Retinal pigment epithelial cell (primary cell): ENCODE measurements around the gene EMILIN2.

Source experiments
- DNase-seq: peaks from one replicate; pipeline ENCODE4 v3.0.0-alpha.2; 2010; ENCODE audit warnings: low read depth
- H3K4me3 ChIP-seq: 2 replicates; pipeline ENCODE4 v1.5.1; 2011; ENCODE audit warnings: mild to moderate bottlenecking, low read length, control low read depth, moderate library complexity
- TF ChIP-seq, protein P1 (sequence below): conservative IDR thresholded peaks from 2 replicates; pipeline ENCODE4 v1.5.1; 2011; ENCODE audit warnings: low read depth, low read length, control low read depth, inconsistent platforms

EMILIN2 gene

DNA sequence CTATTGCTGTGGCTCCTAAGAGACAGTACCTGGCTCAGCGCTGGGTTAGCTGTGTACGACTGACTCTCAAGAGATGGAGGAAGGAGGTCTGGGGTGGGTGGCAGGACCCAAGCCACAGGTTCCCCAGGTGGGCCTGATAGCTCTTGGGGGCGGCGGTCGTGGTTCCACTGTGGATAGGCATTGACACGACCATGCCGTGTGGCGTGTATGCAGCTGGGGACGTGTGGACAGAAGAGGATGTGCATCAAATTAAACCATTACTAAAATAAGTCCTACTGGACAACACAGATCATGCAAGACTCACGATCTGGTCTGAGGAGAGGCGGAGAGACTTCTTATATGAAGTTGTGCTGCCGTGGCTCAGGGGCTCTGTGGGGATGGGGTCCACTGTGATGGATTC lies 78.1 kb downstream of the EMILIN2 start:
- H3K4me3 ChIP-seq, result no peak overlapping the region
- TF ChIP-seq, protein P1, sequence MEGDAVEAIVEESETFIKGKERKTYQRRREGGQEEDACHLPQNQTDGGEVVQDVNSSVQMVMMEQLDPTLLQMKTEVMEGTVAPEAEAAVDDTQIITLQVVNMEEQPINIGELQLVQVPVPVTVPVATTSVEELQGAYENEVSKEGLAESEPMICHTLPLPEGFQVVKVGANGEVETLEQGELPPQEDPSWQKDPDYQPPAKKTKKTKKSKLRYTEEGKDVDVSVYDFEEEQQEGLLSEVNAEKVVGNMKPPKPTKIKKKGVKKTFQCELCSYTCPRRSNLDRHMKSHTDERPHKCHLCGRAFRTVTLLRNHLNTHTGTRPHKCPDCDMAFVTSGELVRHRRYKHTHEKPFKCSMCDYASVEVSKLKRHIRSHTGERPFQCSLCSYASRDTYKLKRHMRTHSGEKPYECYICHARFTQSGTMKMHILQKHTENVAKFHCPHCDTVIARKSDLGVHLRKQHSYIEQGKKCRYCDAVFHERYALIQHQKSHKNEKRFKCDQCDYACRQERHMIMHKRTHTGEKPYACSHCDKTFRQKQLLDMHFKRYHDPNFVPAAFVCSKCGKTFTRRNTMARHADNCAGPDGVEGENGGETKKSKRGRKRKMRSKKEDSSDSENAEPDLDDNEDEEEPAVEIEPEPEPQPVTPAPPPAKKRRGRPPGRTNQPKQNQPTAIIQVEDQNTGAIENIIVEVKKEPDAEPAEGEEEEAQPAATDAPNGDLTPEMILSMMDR, result no peak
- DNase-seq, result no peak

DNA sequence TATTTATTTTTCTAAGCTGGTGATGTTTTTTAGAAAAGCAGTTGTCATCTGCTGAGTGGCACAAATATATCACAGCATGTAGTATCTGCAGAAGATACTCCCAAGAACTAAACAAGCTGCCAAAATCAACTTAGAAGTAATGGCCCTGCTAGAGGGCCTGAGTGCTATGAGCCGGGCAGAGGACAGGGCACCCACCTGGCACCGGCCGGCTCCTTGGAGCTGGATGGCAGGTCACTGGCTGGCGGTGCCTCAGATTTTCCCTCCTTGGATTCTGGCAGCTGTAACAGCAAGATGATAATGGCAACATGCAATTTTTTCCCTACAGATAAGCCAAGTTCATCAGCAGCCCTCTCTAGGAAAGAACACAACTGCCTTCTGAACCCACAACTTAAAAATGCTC lies 79.7 kb downstream of the EMILIN2 start:
- no peak overlapping the region for H3K4me3 ChIP-seq
- no peak for DNase-seq
- TF ChIP-seq, protein P1, result no peak

DNA sequence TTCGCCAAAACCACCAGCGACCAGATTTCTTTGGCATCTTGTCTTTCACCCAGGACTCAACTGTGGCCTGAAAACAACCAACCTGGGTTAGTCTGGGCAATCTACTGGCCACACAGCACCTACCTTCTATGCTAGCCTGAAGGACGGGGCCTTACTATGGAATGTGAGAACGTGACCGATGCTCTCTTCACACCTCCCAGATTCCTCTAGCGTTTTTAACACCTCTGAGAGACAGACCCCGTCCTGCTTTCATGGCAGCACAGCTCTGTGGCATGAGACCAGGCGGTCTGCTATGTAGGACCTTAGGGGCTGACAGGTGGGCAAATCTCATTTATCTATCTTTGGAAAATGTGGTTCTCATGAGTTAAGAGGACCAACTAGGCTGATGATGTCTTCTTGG lies 80.9 kb downstream of the EMILIN2 start:
- H3K4me3 ChIP-seq, result no peak overlapping the region
- no peak for DNase-seq
- TF ChIP-seq, protein P1, result no peak

DNA sequence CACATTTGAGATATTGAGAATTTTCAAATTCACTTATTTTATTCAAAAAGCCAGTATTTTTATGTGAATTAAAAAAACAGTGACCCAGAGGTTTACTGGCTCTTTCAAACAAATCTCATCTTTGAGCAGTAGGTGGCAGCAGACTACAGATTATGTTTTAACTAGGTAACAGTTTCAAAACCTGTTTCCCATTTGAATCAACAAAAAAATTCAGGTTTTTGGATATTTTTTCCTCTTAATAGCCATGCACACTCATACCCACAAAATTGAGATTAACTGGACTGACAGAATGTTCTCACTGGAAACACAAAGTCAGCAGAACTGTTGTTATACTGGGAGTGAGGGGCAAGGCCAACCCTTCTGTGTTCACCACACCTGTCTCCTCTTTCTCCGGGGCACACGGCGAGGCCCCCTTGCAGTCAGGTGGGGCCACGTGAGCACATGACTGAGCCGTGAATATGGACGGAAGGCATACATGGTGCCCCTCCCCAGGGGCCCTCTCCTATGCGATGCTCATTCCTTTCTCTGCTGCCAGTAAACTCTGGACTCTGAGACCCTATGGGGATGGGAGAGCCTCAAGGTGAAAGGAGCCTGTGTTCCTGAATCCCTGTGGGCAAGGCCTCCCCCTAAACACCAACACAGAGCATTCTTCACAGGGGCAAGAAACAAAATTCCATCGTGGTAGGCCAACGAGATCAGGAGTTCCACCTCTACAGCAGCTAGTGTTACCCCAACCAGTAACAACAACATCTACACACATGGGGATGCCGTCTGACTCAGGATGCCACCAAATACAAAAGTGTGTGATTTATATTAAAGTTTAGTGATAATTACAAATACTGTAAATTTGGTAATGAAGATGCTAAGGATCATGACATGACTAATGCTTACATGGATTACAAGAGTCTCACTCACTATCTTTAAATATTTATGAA lies 85.7 kb downstream of the EMILIN2 start:
- TF ChIP-seq, protein P1, result peak; percentile 60
- peak; percentile 30 for DNase-seq
- H3K4me3 ChIP-seq, result no peak overlapping the region

DNA sequence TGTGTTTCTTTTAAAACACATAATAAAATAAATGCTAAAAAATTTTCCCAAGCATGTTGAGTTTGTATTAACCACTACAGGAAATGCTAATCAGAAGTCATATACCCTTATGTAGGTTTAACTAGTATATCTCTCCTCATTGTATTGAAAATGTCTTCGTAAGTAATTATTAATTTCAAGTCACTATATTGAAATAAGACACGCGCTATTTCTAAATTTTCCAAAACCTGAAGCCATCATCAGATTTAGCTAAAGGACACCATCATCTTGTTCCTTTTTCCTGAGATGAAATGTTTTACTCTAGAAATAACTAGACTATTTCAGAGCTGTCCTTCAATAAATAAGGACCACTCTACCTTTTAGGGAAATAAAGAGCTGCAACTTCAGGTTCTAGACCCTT lies 87.2 kb downstream of the EMILIN2 start:
- TF ChIP-seq, protein P1, result no peak
- no peak for DNase-seq
- no peak overlapping the region for H3K4me3 ChIP-seq

DNA sequence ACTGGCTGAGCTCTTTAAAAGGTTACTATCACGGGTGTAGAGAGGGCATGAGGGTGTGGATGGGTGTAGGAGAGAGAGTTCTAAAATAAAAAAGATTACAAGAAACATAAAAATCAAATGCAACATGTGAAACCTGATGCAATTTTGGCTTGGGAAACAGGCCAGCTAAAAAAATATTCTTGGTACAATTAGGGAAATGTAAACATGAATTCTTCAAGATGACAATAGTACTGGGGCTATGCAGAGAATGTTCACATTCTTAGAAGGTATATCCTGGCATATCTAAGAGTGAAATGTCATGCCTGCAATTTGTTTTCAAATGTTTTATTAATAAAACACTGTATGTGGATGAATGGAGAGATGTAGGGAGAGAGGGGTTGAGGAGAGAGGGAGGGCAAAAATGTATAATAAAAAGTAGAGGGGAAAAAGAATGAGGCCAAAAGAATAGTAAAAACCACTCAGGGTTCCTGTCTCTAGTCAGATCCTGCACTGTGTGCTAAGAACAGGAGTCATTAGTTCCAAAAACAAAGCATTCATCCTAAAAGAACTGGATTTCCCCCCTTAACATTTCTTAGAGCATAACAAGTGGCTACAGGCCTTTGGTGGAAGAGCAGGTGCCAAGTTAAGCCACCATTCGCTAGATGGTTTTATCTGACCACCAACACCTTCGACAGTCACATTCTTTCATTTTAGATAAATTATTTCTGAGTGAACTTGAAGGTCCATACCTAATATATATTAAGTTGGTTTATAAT lies 88.8 kb downstream of the EMILIN2 start:
- no peak overlapping the region for H3K4me3 ChIP-seq
- DNase-seq, result no peak
- TF ChIP-seq, protein P1, result no peak

DNA sequence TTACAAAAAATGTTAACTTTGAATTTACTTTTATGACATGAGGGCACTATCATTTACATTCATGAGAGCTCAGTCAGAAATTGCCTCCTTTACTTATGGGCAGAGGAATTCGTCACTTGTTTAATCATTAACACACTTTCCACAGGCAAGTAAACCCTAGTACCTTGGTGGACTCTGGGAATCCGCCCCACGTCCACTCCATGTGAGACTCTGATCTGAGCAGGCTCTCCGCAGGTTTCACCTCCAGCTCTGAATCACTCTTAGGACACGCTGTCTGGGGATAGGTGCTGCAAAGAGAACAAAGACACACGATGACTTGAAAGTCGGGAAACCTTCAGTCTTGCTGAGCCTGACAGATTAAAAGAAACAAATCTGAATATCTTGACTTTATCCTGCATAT lies 92.5 kb downstream of the EMILIN2 start:
- TF ChIP-seq, protein P1, result no peak
- H3K4me3 ChIP-seq, result no peak overlapping the region
- no peak for DNase-seq
